Measurements from ENCODE around the gene PDZRN3. TPM values are rescaled to one million over a fixed set of nuclear protein-coding genes. Genes with fewer than 3 reads are reported as not detected.

Gene PDZRN3
- total RNA-seq, 1 donor from 2014 or later = 3.4 TPM

DNA sequence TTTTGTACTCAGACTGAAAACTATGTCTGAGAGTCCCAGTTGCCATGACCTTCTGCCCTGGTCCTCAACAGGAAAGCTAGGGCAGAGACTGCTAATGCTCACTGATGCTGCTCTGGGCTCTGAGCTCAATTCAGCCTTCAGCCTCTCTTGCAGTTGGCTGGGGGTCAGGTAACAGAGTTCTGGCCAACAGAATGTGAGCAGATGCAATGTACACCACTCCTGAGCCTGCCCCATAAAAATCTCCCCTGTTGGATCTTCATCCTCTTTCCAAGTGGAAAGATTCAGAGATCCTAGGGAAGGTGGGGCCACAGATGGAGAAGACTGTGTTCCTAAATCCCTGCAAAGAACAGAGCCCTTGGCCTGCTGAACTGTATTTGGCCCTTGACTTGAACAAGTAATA is 87.8 kb downstream of the PDZRN3 start:
- Mint-ChIP-seq H3K9me3 (no peaks in the 10 kb centered on the region), H3K27me3 (ENCODE audit: insufficient read depth, low read depth) (no peaks in the 10 kb centered on the region), H3K4me1 (no peaks in the 10 kb centered on the region), H3K36me3 (peaks cover 2% of the 10 kb centered on the region), H3K27ac (no peak overlapping the region), H3K4me3 (peak overlapping the region; percentile 24)
- Histone ChIP-seq H3K9ac (no peak overlapping the region), H3K4me2 (no peak overlapping the region), H2AFZ (replicated peaks) (no peak overlapping the region), H3K4me3 (no peak overlapping the region), H3K4me1 (peaks cover 5% of the 10 kb centered on the region), H3F3A (ENCODE audit: low read depth) (no peaks in the 10 kb centered on the region), H3K79me2 (ENCODE audit: low read depth) (no peaks in the 10 kb centered on the region), H3K9me3 (ENCODE audit: low read depth) (no peaks in the 10 kb centered on the region), H3K36me3 (no peaks in the 10 kb centered on the region), H3K27me3 (no peaks in the 10 kb centered on the region), H4K20me1 (ENCODE audit: low read depth) (no peaks in the 10 kb centered on the region), H3K27ac (no peak overlapping the region)
- TF ChIP-seq EZH2phosphoT487 (IDR thresholded peaks at IDR 0.05) = no peak
- no peak for TF ChIP-seq EZH2 (IDR thresholded peaks at IDR 0.05)
- TF ChIP-seq, protein P1, sequence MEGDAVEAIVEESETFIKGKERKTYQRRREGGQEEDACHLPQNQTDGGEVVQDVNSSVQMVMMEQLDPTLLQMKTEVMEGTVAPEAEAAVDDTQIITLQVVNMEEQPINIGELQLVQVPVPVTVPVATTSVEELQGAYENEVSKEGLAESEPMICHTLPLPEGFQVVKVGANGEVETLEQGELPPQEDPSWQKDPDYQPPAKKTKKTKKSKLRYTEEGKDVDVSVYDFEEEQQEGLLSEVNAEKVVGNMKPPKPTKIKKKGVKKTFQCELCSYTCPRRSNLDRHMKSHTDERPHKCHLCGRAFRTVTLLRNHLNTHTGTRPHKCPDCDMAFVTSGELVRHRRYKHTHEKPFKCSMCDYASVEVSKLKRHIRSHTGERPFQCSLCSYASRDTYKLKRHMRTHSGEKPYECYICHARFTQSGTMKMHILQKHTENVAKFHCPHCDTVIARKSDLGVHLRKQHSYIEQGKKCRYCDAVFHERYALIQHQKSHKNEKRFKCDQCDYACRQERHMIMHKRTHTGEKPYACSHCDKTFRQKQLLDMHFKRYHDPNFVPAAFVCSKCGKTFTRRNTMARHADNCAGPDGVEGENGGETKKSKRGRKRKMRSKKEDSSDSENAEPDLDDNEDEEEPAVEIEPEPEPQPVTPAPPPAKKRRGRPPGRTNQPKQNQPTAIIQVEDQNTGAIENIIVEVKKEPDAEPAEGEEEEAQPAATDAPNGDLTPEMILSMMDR (IDR thresholded peaks at IDR 0.05) = no peak
- no peak for DNase-seq (ENCODE audit: low spot score)

- H3K4me3 Mint-ChIP-seq = no peak overlapping the region
- Histone ChIP-seq H3F3A (ENCODE audit: low read depth) (no peaks in the 10 kb centered on the region), H3K27me3 (no peaks in the 10 kb centered on the region), H3K4me2 (no peak overlapping the region), H3K9me3 (ENCODE audit: low read depth) (no peaks in the 10 kb centered on the region), H3K4me1 (peaks cover 5% of the 10 kb centered on the region), H4K20me1 (ENCODE audit: low read depth) (no peaks in the 10 kb centered on the region), H2AFZ (replicated peaks) (no peak overlapping the region), H3K9ac (no peak overlapping the region), H3K4me3 (no peak overlapping the region), H3K36me3 (no peaks in the 10 kb centered on the region), H3K27ac (no peak overlapping the region), H3K79me2 (ENCODE audit: low read depth) (no peaks in the 10 kb centered on the region)
- no peak overlapping the region for H3K27ac Mint-ChIP-seq
- no peaks in the 10 kb centered on the region for H3K4me1 Mint-ChIP-seq
- peaks cover 2% of the 10 kb centered on the region for H3K36me3 Mint-ChIP-seq
- no peak for TF ChIP-seq EZH2 (IDR thresholded peaks at IDR 0.05)
- no peak for TF ChIP-seq EZH2phosphoT487 (IDR thresholded peaks at IDR 0.05)
- TF ChIP-seq, protein P1 (IDR thresholded peaks at IDR 0.05) = no peak
- H3K9me3 Mint-ChIP-seq = peaks cover 3% of the 10 kb centered on the region
- no peaks in the 10 kb centered on the region for H3K27me3 Mint-ChIP-seq (ENCODE audit: insufficient read depth, low read depth)
- DNase-seq (ENCODE audit: low spot score) = no peak
These were observed 88.3 kb downstream of the PDZRN3 start for GRCh38 chr3:73536336-73536895.

DNA sequence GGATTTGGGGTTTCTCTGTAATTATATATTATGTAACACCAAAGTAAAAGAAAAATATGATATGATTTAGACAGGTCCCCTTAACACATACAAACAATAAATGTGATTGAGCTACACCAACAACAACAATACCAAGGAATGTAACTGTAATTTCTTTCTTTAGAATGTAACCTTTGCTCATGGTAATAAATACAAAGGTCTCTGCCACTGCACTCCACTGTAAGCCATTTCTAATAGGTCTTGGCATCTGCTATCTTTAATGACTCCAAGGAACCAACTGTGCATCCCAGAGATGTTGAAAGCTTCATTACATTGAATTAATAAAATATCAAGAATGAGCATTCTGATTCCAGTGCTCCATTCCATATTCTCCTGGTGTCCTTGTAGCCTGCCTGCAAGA is 88.8 kb downstream of the PDZRN3 start:
- no peaks in the 10 kb centered on the region for H3K27me3 Mint-ChIP-seq (ENCODE audit: insufficient read depth, low read depth)
- Histone ChIP-seq H3K4me2 (no peak overlapping the region), H3K27me3 (no peaks in the 10 kb centered on the region), H3K36me3 (no peaks in the 10 kb centered on the region), H3K4me1 (peaks cover 5% of the 10 kb centered on the region), H3K4me3 (no peak overlapping the region), H3K9me3 (ENCODE audit: low read depth) (no peaks in the 10 kb centered on the region), H3K27ac (no peak overlapping the region), H3K9ac (no peak overlapping the region), H2AFZ (replicated peaks) (no peak overlapping the region), H3F3A (ENCODE audit: low read depth) (no peaks in the 10 kb centered on the region), H4K20me1 (ENCODE audit: low read depth) (no peaks in the 10 kb centered on the region), H3K79me2 (ENCODE audit: low read depth) (no peaks in the 10 kb centered on the region)
- H3K36me3 Mint-ChIP-seq = peaks cover 2% of the 10 kb centered on the region
- TF ChIP-seq, protein P1 (IDR thresholded peaks at IDR 0.05) = no peak
- TF ChIP-seq EZH2 (IDR thresholded peaks at IDR 0.05) = no peak
- no peak for TF ChIP-seq EZH2phosphoT487 (IDR thresholded peaks at IDR 0.05)
- H3K4me1 Mint-ChIP-seq = no peaks in the 10 kb centered on the region
- DNase-seq (ENCODE audit: low spot score) = no peak
- no peak overlapping the region for H3K27ac Mint-ChIP-seq
- peaks cover 6% of the 10 kb centered on the region for H3K9me3 Mint-ChIP-seq
- H3K4me3 Mint-ChIP-seq = no peak overlapping the region
